B cell (primary cell): ENCODE data around the gene TOLLIP.

Experiments
- CTCF ChIP-seq: fragments of 200-600 bp; IDR thresholded peaks from one replicate; pipeline ENCODE4 v1.8.0; 2022; ENCODE audit warnings: antibody characterized with exemption, mild to moderate bottlenecking
- EZH2 ChIP-seq: IDR thresholded peaks from 2 replicates; pipeline ENCODE4 v1.6.1; 2012; ENCODE audit warnings: borderline replicate concordance, low read depth, mild to moderate bottlenecking, moderate library complexity, low read length; ENCODE audit not compliant: insufficient read depth, poor library complexity, severe bottlenecking

DNA sequence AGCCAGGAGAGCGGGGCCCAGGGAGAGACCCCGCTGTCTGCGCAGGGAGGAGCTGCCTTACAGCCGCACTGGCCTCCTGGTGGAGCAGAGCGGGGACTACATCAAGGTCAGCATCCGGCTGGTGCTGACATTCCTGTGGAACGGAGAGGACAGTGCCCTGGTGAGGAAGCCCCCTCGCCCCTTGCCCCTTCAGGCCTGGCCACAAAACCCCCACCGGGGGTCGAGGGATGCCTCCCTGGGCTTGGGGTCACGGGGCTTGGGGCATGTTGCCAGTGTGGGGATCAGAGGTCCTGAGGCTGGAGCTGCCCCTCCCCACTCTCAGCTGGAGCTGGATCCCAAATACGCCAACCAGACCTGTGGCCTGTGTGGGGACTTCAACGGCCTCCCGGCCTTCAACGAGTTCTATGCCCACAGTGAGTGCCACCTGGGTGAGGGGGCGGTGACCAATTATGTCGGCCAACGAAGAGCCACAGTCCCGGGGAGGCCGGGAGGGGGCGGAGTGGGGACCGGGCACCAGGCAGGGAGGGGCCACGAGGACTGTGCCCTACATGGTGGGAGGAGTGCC is 82.4 kb downstream of the TOLLIP start:
- TF ChIP-seq CTCF (no peak), EZH2 (no peak)
